AG04449 (cell line): ENCODE data around the gene ENTPD8.

Experiments
- CTCF ChIA-PET: fragments of 350-600 bp; formaldehyde crosslinking; extraction: SDS; loops from one replicate; lab custom pipeline; 2021; ENCODE audit warnings: antibody characterized with exemption; lab: Yijun Ruan, JAX
- POLR2A ChIA-PET: fragments of 400-600, 350-600 bp; formaldehyde crosslinking; extraction: SDS; loops from one replicate; lab custom pipeline; 2020; ENCODE audit warnings: antibody characterized with exemption, inconsistent platforms; lab: Yijun Ruan, JAX
- DNase-seq: peaks from one replicate; pipeline ENCODE4 v3.0.0-alpha.2; 2010; ENCODE audit warnings: low read depth, low spot score
- H3K4me3 ChIP-seq: 2 replicates; pipeline ENCODE4 v1.5.1; 2011; ENCODE audit warnings: low read depth, mild to moderate bottlenecking, control low read depth, low read length
- CTCF ChIP-seq: IDR thresholded peaks from one replicate; pipeline ENCODE4 v1.5.1; 2011; ENCODE audit warnings: mild to moderate bottlenecking, moderate library complexity, low read length, control low read depth, inconsistent platforms; ENCODE audit not compliant: insufficient read depth; ENCODE audit errors: missing control alignments

The ENTPD8 gene

GRCh38 chr9:137409515-137409914 lies 31.6 kb downstream of the ENTPD8 start:
- ChIA-PET CTCF (interaction anchor here (1.3 to 4.8 kb wide), 2 partner anchors 11 to 14 kb away, joined by 3 to 41 read pairs; partner anchors contain the start of genes EXD3 and NOXA1), POLR2A (no interaction called here)
- H3K4me3 ChIP-seq = no peak overlapping the region
- no peak for TF ChIP-seq CTCF
- no peak for DNase-seq

GRCh38 chr9:137408651-137409405 lies 32.3 kb downstream of the ENTPD8 start:
- no peak for DNase-seq
- CTCF ChIA-PET = interaction anchor here (1.3 to 4.8 kb wide), 2 partner anchors 12 to 15 kb away, joined by 3 to 41 read pairs; partner anchors contain the start of genes EXD3 and NOXA1

GRCh38 chr9:137407590-137408300 lies 33.4 kb downstream of the ENTPD8 start:
- no peak overlapping the region for H3K4me3 ChIP-seq
- no peak for TF ChIP-seq CTCF
- DNase-seq = no peak
- ChIA-PET CTCF (no interaction called here), POLR2A (no interaction called here)

More at GRCh38 chr9:137408651-137409405, 32.3 kb downstream of the ENTPD8 start:
- H3K4me3 ChIP-seq = no peak overlapping the region
- TF ChIP-seq CTCF = no peak
- POLR2A ChIA-PET = no interaction called here

- peak overlapping the region; percentile 50 for H3K4me3 ChIP-seq
- peak; percentile 87 for TF ChIP-seq CTCF
- ChIA-PET CTCF (no interaction called here), POLR2A (no interaction called here)
- no peak for DNase-seq
Observed at GRCh38 chr9:137406876-137407589, 34.1 kb downstream of the ENTPD8 start.

- CTCF ChIA-PET = interaction anchor here (0.7 to 0.9 kb wide), 2 partner anchors 104 to 112 kb away, joined by 3 to 5 read pairs; partner anchors contain the start of gene NRARP
- no peak for DNase-seq
- POLR2A ChIA-PET = no interaction called here
- no peak for TF ChIP-seq CTCF
- H3K4me3 ChIP-seq = peak overlapping the region; percentile 50
Observed at GRCh38 chr9:137406085-137406760, 34.9 kb downstream of the ENTPD8 start.
